ENCODE data around the gene TMEM200A.

Gene TMEM200A

GRCh38 chr6:130379223-130379622 is 13.4 kb downstream of the TMEM200A start:
- no peak for DNase-seq

GRCh38 chr6:130381012-130381411 is 15.2 kb downstream of the TMEM200A start:
- no peak for DNase-seq

GRCh38 chr6:130381459-130382380 is 15.9 kb downstream of the TMEM200A start:
- DNase-seq, result no peak

- no peak for DNase-seq
Measured at GRCh38 chr6:130382872-130383490, 17.2 kb downstream of the TMEM200A start.

- DNase-seq, result no peak
Measured at GRCh38 chr6:130385064-130385695, 19.4 kb downstream of the TMEM200A start.

GRCh38 chr6:130389142-130389541 is 23.3 kb downstream of the TMEM200A start:
- DNase-seq, result no peak

GRCh38 chr6:130390890-130391289 is 25.1 kb downstream of the TMEM200A start:
- DNase-seq, result no peak

GRCh38 chr6:130393306-130393705 is 27.5 kb downstream of the TMEM200A start:
- DNase-seq, result no peak

- no peak for DNase-seq
Measured at GRCh38 chr6:130394246-130394645, 28.4 kb downstream of the TMEM200A start.

GRCh38 chr6:130395164-130395563 is 29.3 kb downstream of the TMEM200A start:
- DNase-seq, result no peak

- DNase-seq, result no peak
Measured at GRCh38 chr6:130396722-130397121, 30.9 kb downstream of the TMEM200A start.

- DNase-seq, result no peak
Measured at GRCh38 chr6:130405549-130405948, 39.7 kb downstream of the TMEM200A start.

- DNase-seq, result no peak
Measured at GRCh38 chr6:130407032-130407431, 41.2 kb downstream of the TMEM200A start.

- DNase-seq, result no peak
Measured at GRCh38 chr6:130409418-130410100, 43.7 kb downstream of the TMEM200A start.

GRCh38 chr6:130411481-130411880 is 45.7 kb downstream of the TMEM200A start:
- no peak for DNase-seq

- DNase-seq, result no peak
Measured at GRCh38 chr6:130412556-130413290, 46.9 kb downstream of the TMEM200A start.

GRCh38 chr6:130417951-130418350 is 52.1 kb downstream of the TMEM200A start:
- no peak for DNase-seq

GRCh38 chr6:130420911-130421310 is 55.1 kb downstream of the TMEM200A start:
- DNase-seq, result no peak

GRCh38 chr6:130421585-130421984 is 55.8 kb downstream of the TMEM200A start:
- DNase-seq, result no peak

GRCh38 chr6:130423044-130423443 is 57.2 kb downstream of the TMEM200A start:
- no peak for DNase-seq

GRCh38 chr6:130424710-130425109 is 58.9 kb downstream of the TMEM200A start:
- DNase-seq, result no peak

- DNase-seq, result no peak
Measured at GRCh38 chr6:130425537-130425936, 59.7 kb downstream of the TMEM200A start.

All from NCI-H2107 (cell line).